ENCODE data around the gene TMEM156. TPM values are rescaled to one million over a fixed set of nuclear protein-coding genes. Genes with fewer than 3 reads are reported as not detected.
A peak's percentile ranks its signal among the peaks of the same experiment; 100 is the strongest.

Gene TMEM156
- not detected for total RNA-seq
- long read RNA-seq: 0 reads

GRCh38 chr4:39032218-39033085, at the start of gene TMEM156:
TMEM156 (minus strand) TSS chr4:39032409; CDS start chr4:39032313, 96 bp downstream.
- DNase-seq: no peak
- no peak for ATAC-seq
- intact Hi-C loops (cut with micrococcal nuclease): no loop called here

- DNase-seq (no peak), ATAC-seq (no peak)
- intact Hi-C loops (cut with micrococcal nuclease): no loop called here
Measured at GRCh38 chr4:39078829-39079228, 46.6 kb upstream of the TMEM156 start.

- intact Hi-C loops (cut with micrococcal nuclease): no loop called here
- DNase-seq (no peak), ATAC-seq (no peak)
Measured at GRCh38 chr4:39068907-39069306, 36.7 kb upstream of the TMEM156 start.

GRCh38 chr4:39067451-39067850, 35.2 kb upstream of the TMEM156 start:
- ATAC-seq (no peak), DNase-seq (no peak)
- intact Hi-C loops (cut with micrococcal nuclease): no loop called here

- DNase-seq (no peak), ATAC-seq (no peak)
- intact Hi-C loops (cut with micrococcal nuclease): no loop called here
Measured at GRCh38 chr4:39067031-39067430, 34.8 kb upstream of the TMEM156 start.

- intact Hi-C loops (cut with micrococcal nuclease): no loop called here
- no peak for ATAC-seq
- no peak for DNase-seq
Measured at GRCh38 chr4:39066371-39066770, 34.2 kb upstream of the TMEM156 start.

GRCh38 chr4:39063430-39063829, 31.2 kb upstream of the TMEM156 start:
- DNase-seq: no peak
- intact Hi-C loops (cut with micrococcal nuclease): no loop called here
- no peak for ATAC-seq

GRCh38 chr4:39062770-39063097, 30.5 kb upstream of the TMEM156 start:
- no peak for DNase-seq
- ATAC-seq: no peak
- intact Hi-C loops (cut with micrococcal nuclease): no loop called here

- ATAC-seq (no peak), DNase-seq (no peak)
- intact Hi-C loops (cut with micrococcal nuclease): no loop called here
Measured at GRCh38 chr4:39062094-39062769, 30.0 kb upstream of the TMEM156 start, which contains the start of gene KLHL5. KLHL5 (plus strand) TSS chr4:39062232; CDS start chr4:39062653, 421 bp downstream.

GRCh38 chr4:39061457-39061856, 29.2 kb upstream of the TMEM156 start:
- intact Hi-C loops (cut with micrococcal nuclease): no loop called here
- DNase-seq (no peak), ATAC-seq (no peak)

- DNase-seq (no peak), ATAC-seq (no peak)
- intact Hi-C loops (cut with micrococcal nuclease): no loop called here
Measured at GRCh38 chr4:39056023-39056422, 23.8 kb upstream of the TMEM156 start.

- no peak for ATAC-seq
- no peak for DNase-seq
- intact Hi-C loops (cut with micrococcal nuclease): no loop called here
Measured at GRCh38 chr4:39054497-39054896, 22.3 kb upstream of the TMEM156 start.

GRCh38 chr4:39053983-39054382, 21.8 kb upstream of the TMEM156 start:
- intact Hi-C loops (cut with micrococcal nuclease): no loop called here
- no peak for ATAC-seq
- DNase-seq: no peak

GRCh38 chr4:39051492-39051891, 19.3 kb upstream of the TMEM156 start:
- intact Hi-C loops (cut with micrococcal nuclease): no loop called here
- DNase-seq (no peak), ATAC-seq (no peak)

- intact Hi-C loops (cut with micrococcal nuclease): no loop called here
- DNase-seq: no peak
Measured at GRCh38 chr4:39050590-39050989, 18.4 kb upstream of the TMEM156 start.

GRCh38 chr4:39048311-39048710, 16.1 kb upstream of the TMEM156 start:
- ATAC-seq: no peak
- DNase-seq: no peak
- intact Hi-C loops (cut with micrococcal nuclease): no loop called here

More at GRCh38 chr4:39050590-39050989, 18.4 kb upstream of the TMEM156 start:
- ATAC-seq: no peak

- DNase-seq (no peak), ATAC-seq (no peak)
- intact Hi-C loops (cut with micrococcal nuclease): no loop called here
Measured at GRCh38 chr4:39047681-39048080, 15.5 kb upstream of the TMEM156 start.

- intact Hi-C loops (cut with micrococcal nuclease): no loop called here
- ATAC-seq: no peak
- DNase-seq: no peak
Measured at GRCh38 chr4:39046249-39046648, 14.0 kb upstream of the TMEM156 start.

GRCh38 chr4:39045827-39046221, 13.6 kb upstream of the TMEM156 start:
- no peak for ATAC-seq
- intact Hi-C loops (cut with micrococcal nuclease): no loop called here

GRCh38 chr4:39044956-39045826, 13.0 kb upstream of the TMEM156 start:
- intact Hi-C loops (cut with micrococcal nuclease): no loop called here
- DNase-seq: peak; percentile 51
- peak; percentile 27 for ATAC-seq

More at GRCh38 chr4:39045827-39046221, 13.6 kb upstream of the TMEM156 start:
- no peak for DNase-seq

Measured in left ventricle myocardium superior (tissue), 1 donor.